Right lobe of liver (tissue), 4 donors: ENCODE data around the gene PLGRKT.

Experiments
- CTCF ChIP-seq, 4 donors: fragments of 200-600 bp in 3 of 4; fragments of 450-650 bp in 1 of 4; IDR thresholded peaks; one replicate each; pipeline versions ENCODE4 v1.5.1 to v1.8.0; 2016 to 2022; ENCODE audit warnings: antibody characterized with exemption in 4 of 4, mild to moderate bottlenecking in 2 of 4
- POLR2A ChIP-seq: fragments of 450-650 bp; IDR thresholded peaks from one replicate; pipeline ENCODE4 v1.6.1; 2017; ENCODE audit warnings: antibody characterized with exemption, mild to moderate bottlenecking
- donor health status: DM: no; HTN: no; CAD: no.
- donor health status: DM: no; HTN: no; CAD: no.
- donor health status: DM: no; HTN: yes; CAD: no.

- TF ChIP-seq POLR2A, result no peak
- no peak for TF ChIP-seq CTCF (IDR thresholded peaks at IDR 0.05)
These were observed 83.5 kb downstream of the PLGRKT start for GRCh38 chr9:5354184-5354583.
